HCT116 (cell line): ENCODE measurements around the gene TBC1D4. TPM values are rescaled to one million over a fixed set of nuclear protein-coding genes. Genes with fewer than 3 reads are reported as not detected.

Experiments used
- ATAC-seq: fragments of 200-7000 bp; cut with Tn5 transposase; 2 replicates; pipeline ENCODE4 v1.9.1; 2020; ENCODE audit warnings: mild to moderate bottlenecking, moderate library complexity
- BruUV-seq: library from RNA; stranded (reverse); fragments of 400-500 nt; replicated peaks from 2 replicates; lab custom pipeline; 2021; lab: Mats Ljungman, UMichigan
- CTCF ChIA-PET: fragments of 300-600 bp; sonication (Branson Sonifier 250); formaldehyde crosslinking; loops from one replicate; lab custom pipeline; 2021; ENCODE audit warnings: antibody characterized with exemption; lab: Charles Lee
- POLR2A ChIA-PET: fragments of 300-600, 350-600 bp; sonication (Branson Sonifier 250); formaldehyde crosslinking; loops from one replicate; lab custom pipeline; 2021; ENCODE audit warnings: antibody characterized with exemption; lab: Charles Lee
- RAD21 ChIA-PET, 2 experiments: fragments of 300-600 bp; sonication (Branson Sonifier 250); formaldehyde crosslinking; loops; one replicate each; lab custom pipeline; 2023; ENCODE audit warnings: low total read pairs in 2 of 2; ENCODE audit not compliant: uncharacterized antibody in 2 of 2, unreplicated experiment in 2 of 2, low non-redundant PET in 1 of 2; lab: Charles Lee
- DNase-seq: peaks from one replicate; pipeline ENCODE4 v3.0.0-alpha.2; 2010; ENCODE audit warnings: low read depth, low spot score
- H2AFZ ChIP-seq: fragments of 200-600 bp; shearing (Covaris generic), sonication (generic); 2 replicates; pipeline ENCODE4 v1.6.1; 2017; ENCODE audit warnings: low read depth, mixed run types, mixed read lengths, antibody characterized with exemption, low read length; ENCODE audit not compliant: poor library complexity, severe bottlenecking
- H3K27ac ChIP-seq: 2 replicates; pipeline ENCODE4 v1.5.1; 2012; ENCODE audit warnings: low read depth, low read length
- H3K27me3 ChIP-seq: fragments of 200-600 bp; sonication (generic); 2 replicates; pipeline ENCODE4 v1.6.1; 2016; ENCODE audit warnings: mixed run types, low read length, mixed read lengths; ENCODE audit not compliant: insufficient read depth
- H3K36me3 ChIP-seq, 2 experiments: fragments of 200-500 bp in 1 of 2; fragments of 200-600 bp in 1 of 2; sonication (Bioruptor generic) in 1 of 2; sonication (generic) in 1 of 2; 2 replicates each; pipeline versions ENCODE4 v1.5.1 to v1.6.1; 2014 to 2016; ENCODE audit warnings: low read length in 2 of 2, inconsistent platforms in 1 of 2, mixed read lengths in 1 of 2, mixed run types in 1 of 2; ENCODE audit not compliant: insufficient read depth in 2 of 2, control insufficient read depth in 1 of 2
- H3K4me1 ChIP-seq, 2 experiments: fragments of 200-600 bp in 1 of 2; sonication (generic) in 1 of 2; 2 replicates each; pipeline versions ENCODE4 v1.5.1 to v1.6.1; 2012 to 2017; ENCODE audit warnings: low read length in 2 of 2, inconsistent platforms in 1 of 2, mild to moderate bottlenecking in 1 of 2, mixed read lengths in 1 of 2, mixed run types in 1 of 2, moderate library complexity in 1 of 2; ENCODE audit not compliant: insufficient read depth in 2 of 2, control insufficient read depth in 1 of 2
- H3K4me2 ChIP-seq: fragments of 200-600 bp; sonication (generic); 2 replicates; pipeline ENCODE4 v1.6.1; 2017; ENCODE audit warnings: mixed run types, low read length, mixed read lengths
- H3K4me3 ChIP-seq, 2 experiments: fragments of 200-600 bp in 1 of 2; sonication (generic) in 1 of 2; replicated peaks in 1 of 2; 2 replicates each; pipeline ENCODE4 v1.5.1; 2011 to 2016; ENCODE audit warnings: low read length in 2 of 2, control low read depth in 1 of 2, low read depth in 1 of 2, mild to moderate bottlenecking in 1 of 2, mixed read lengths in 1 of 2, mixed run types in 1 of 2
- H3K79me2 ChIP-seq: fragments of 200-600 bp; sonication (generic); 2 replicates; pipeline ENCODE4 v1.6.1; 2017; ENCODE audit warnings: mild to moderate bottlenecking, mixed run types, low read length, moderate library complexity, mixed read lengths; ENCODE audit not compliant: insufficient read depth
- H3K9ac ChIP-seq: fragments of 200-600 bp; sonication (generic); 2 replicates; pipeline ENCODE4 v1.6.1; 2016; ENCODE audit warnings: low read length, mixed read lengths
- H3K9me2 ChIP-seq: fragments of 200-600 bp; sonication (generic), shearing (Covaris generic); 2 replicates; pipeline ENCODE4 v1.6.1; 2017; ENCODE audit warnings: mixed run types, mild to moderate bottlenecking, moderate library complexity; ENCODE audit not compliant: insufficient read depth
- H3K9me3 ChIP-seq, 2 experiments: fragments of 200-500 bp in 1 of 2; fragments of 200-600 bp in 1 of 2; sonication (Bioruptor generic) in 1 of 2; sonication (generic) in 1 of 2; 2 replicates each; pipeline ENCODE4 v1.6.1; 2014 to 2017; ENCODE audit warnings: low read length in 2 of 2, mixed read lengths in 2 of 2, inconsistent platforms in 1 of 2, low read depth in 1 of 2, mild to moderate bottlenecking in 1 of 2, mixed run types in 1 of 2, moderate library complexity in 1 of 2; ENCODE audit not compliant: control insufficient read depth in 1 of 2, insufficient read depth in 1 of 2
- H4K20me1 ChIP-seq: fragments of 200-600 bp; sonication (generic), shearing (Covaris generic); 2 replicates; pipeline ENCODE4 v1.6.1; 2017; ENCODE audit warnings: mixed run types, mild to moderate bottlenecking, moderate library complexity; ENCODE audit not compliant: insufficient read depth
- CBX3 ChIP-seq: IDR thresholded peaks from 2 replicates; pipeline ENCODE4 v1.6.1; 2012; ENCODE audit warnings: low read depth
- CEBPB ChIP-seq: IDR thresholded peaks from 2 replicates; pipeline ENCODE4 v1.6.1; 2012; ENCODE audit warnings: low read depth
- ELF1 ChIP-seq: IDR thresholded peaks from 2 replicates; pipeline ENCODE4 v1.6.1; 2012; ENCODE audit warnings: low read depth, borderline replicate concordance
- EZH2phosphoT487 ChIP-seq: fragments of 200-600 bp; IDR thresholded peaks from 2 replicates; pipeline ENCODE4 v1.6.1; 2018; ENCODE audit warnings: antibody characterized with exemption, borderline replicate concordance
- FOSL1 ChIP-seq: IDR thresholded peaks from 2 replicates; pipeline ENCODE4 v1.6.1; 2012; ENCODE audit warnings: low read depth
- POLR2A ChIP-seq: IDR thresholded peaks from 2 replicates; pipeline ENCODE4 v1.7.0; 2011; ENCODE audit warnings: borderline replicate concordance; ENCODE audit not compliant: insufficient read depth, insufficient read length; ENCODE audit errors: extremely low read depth
- SIN3A ChIP-seq: IDR thresholded peaks from 2 replicates; pipeline ENCODE4 v1.6.1; 2012; ENCODE audit warnings: low read depth
- SP1 ChIP-seq: IDR thresholded peaks from 2 replicates; pipeline ENCODE4 v1.6.1; 2012; ENCODE audit warnings: low read depth
- SRF ChIP-seq: IDR thresholded peaks from 2 replicates; pipeline ENCODE4 v1.6.1; 2012; ENCODE audit warnings: low read depth
- YY1 ChIP-seq: IDR thresholded peaks from 2 replicates; pipeline ENCODE4 v1.6.1; 2011; ENCODE audit warnings: low read length, low read depth, moderate library complexity, mild to moderate bottlenecking; ENCODE audit not compliant: insufficient replicate concordance; ENCODE audit errors: extremely low read depth
- ZFX ChIP-seq: fragments of 450-650 bp; IDR thresholded peaks from 2 replicates; pipeline ENCODE4 v1.6.1; 2017
- ZNF274 ChIP-seq: fragments of 200-500 bp; sonication (Bioruptor generic); IDR thresholded peaks from 2 replicates; pipeline ENCODE4 v1.6.1; 2014; ENCODE audit warnings: mild to moderate bottlenecking, low read depth, low read length, inconsistent platforms
- intact Hi-C: fragments of 100-400 bp; cut with micrococcal nuclease; formaldehyde crosslinking; loops from 2 replicates; pipeline ENCODE4 v1.10.0; 2022
- total RNA-seq: library from RNA; stranded (reverse); gene quantifications from one replicate; pipeline ENCODE4 v1.2.1, GENCODE V29; 2021; ENCODE audit not compliant: unreplicated experiment
- TF ChIP-seq, protein P1 (sequence below): IDR thresholded peaks from 2 replicates; pipeline ENCODE4 v1.6.1; 2012; ENCODE audit warnings: low read depth
- TF ChIP-seq, protein P2 (sequence below): IDR thresholded peaks from 2 replicates; pipeline ENCODE4 v1.6.1; 2012

Gene TBC1D4
- total RNA-seq, 1 experiment from 2014 or later, result 24.6 TPM

DNA sequence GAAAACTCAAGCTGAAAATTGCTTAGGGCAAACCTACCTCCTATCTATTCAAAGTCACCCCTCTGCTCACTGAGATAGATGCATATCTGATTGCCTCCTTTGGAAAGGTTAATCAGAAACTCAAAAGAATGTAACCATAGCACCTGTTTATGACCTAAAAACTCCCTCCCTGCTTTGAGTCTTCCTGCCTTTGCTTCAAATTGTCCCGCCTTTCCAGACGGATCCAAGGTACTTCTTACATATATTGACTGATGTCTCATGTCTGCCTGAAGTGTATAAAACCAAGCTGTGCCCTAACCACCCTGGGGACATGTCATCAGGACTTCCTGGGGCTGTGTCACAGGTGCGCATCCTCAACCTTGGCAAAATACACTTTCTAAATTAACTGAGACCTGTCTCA, 118.6 kb downstream of the TBC1D4 start:
- CTCF ChIA-PET, result no interaction called here
- DNase-seq, result no peak
- H3K27me3 ChIP-seq, result no peaks in the 10 kb centered on the region
- no peak overlapping the region for H3K4me3 ChIP-seq
- H2AFZ ChIP-seq, result no peak overlapping the region
- peaks cover 31% of the 10 kb centered on the region for H3K79me2 ChIP-seq
- TF ChIP-seq ZNF274, result no peak
- no peak for TF ChIP-seq ZFX
- TF ChIP-seq, protein P1, sequence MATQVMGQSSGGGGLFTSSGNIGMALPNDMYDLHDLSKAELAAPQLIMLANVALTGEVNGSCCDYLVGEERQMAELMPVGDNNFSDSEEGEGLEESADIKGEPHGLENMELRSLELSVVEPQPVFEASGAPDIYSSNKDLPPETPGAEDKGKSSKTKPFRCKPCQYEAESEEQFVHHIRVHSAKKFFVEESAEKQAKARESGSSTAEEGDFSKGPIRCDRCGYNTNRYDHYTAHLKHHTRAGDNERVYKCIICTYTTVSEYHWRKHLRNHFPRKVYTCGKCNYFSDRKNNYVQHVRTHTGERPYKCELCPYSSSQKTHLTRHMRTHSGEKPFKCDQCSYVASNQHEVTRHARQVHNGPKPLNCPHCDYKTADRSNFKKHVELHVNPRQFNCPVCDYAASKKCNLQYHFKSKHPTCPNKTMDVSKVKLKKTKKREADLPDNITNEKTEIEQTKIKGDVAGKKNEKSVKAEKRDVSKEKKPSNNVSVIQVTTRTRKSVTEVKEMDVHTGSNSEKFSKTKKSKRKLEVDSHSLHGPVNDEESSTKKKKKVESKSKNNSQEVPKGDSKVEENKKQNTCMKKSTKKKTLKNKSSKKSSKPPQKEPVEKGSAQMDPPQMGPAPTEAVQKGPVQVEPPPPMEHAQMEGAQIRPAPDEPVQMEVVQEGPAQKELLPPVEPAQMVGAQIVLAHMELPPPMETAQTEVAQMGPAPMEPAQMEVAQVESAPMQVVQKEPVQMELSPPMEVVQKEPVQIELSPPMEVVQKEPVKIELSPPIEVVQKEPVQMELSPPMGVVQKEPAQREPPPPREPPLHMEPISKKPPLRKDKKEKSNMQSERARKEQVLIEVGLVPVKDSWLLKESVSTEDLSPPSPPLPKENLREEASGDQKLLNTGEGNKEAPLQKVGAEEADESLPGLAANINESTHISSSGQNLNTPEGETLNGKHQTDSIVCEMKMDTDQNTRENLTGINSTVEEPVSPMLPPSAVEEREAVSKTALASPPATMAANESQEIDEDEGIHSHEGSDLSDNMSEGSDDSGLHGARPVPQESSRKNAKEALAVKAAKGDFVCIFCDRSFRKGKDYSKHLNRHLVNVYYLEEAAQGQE, result no peak
- TF ChIP-seq, protein P2, sequence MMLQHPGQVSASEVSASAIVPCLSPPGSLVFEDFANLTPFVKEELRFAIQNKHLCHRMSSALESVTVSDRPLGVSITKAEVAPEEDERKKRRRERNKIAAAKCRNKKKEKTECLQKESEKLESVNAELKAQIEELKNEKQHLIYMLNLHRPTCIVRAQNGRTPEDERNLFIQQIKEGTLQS, result no peak
- TF ChIP-seq SIN3A, result no peak
- no peaks in the 10 kb centered on the region for H3K9me3 ChIP-seq
- no peak overlapping the region for H3K4me2 ChIP-seq
- POLR2A ChIA-PET, result no interaction called here
- H3K9ac ChIP-seq, result no peak overlapping the region
- intact Hi-C loops, result no loop called here
- RAD21 ChIA-PET, result no interaction called here
- BruUV-seq, result no TSS peak
- no peaks in the 10 kb centered on the region for H4K20me1 ChIP-seq
- H3K9me2 ChIP-seq, result no peaks in the 10 kb centered on the region
- H3K36me3 ChIP-seq, result no peaks in the 10 kb centered on the region
- H3K27ac ChIP-seq, result no peak overlapping the region
- ATAC-seq, result no peak
- H3K4me1 ChIP-seq, result peaks cover 38 to 76% of the 10 kb centered on the region in 2 experiments

DNA sequence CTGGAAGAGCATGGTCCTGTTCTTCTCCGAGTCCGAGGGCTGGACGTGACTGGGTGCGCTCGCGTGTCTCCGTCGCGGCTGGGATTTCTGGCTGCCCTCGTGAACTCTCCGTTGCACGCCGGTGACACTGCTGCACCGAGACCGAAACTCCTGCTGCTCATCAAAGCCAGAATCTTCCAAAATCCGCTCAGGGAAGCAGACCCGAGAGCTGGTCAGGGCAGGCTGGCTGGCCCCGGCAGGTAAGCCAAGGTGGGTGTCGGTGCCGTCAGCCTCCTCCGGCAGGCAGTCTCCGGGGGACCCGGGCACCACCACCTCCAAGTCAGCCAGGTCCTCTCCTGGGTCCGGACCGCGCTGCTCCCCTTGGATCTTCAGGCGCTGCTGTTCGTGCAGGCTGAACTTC, 119.9 kb downstream of the TBC1D4 start:
- no peaks in the 10 kb centered on the region for H3K9me3 ChIP-seq
- ChIA-PET RAD21 (no interaction called here), POLR2A (no interaction called here), CTCF (no interaction called here)
- ATAC-seq (no peak), DNase-seq (no peak)
- H3K4me3 ChIP-seq, result no peak overlapping the region
- H3K27me3 ChIP-seq, result no peaks in the 10 kb centered on the region
- BruUV-seq, result no TSS peak
- H3K79me2 ChIP-seq, result peaks cover 26% of the 10 kb centered on the region
- H3K36me3 ChIP-seq, result no peaks in the 10 kb centered on the region
- H3K9ac ChIP-seq, result no peak overlapping the region
- no peak overlapping the region for H3K27ac ChIP-seq
- no peaks in the 10 kb centered on the region for H4K20me1 ChIP-seq
- H3K4me1 ChIP-seq, result peaks cover 37 to 70% of the 10 kb centered on the region in 2 experiments
- H2AFZ ChIP-seq, result no peak overlapping the region
- intact Hi-C loops, result no loop called here
- no peaks in the 10 kb centered on the region for H3K9me2 ChIP-seq
- TF ChIP-seq CEBPB, result no peak
- TF ChIP-seq SP1, result no peak
- TF ChIP-seq, protein P1, result no peak
- TF ChIP-seq EZH2phosphoT487, result no peak
- no peak for TF ChIP-seq SRF
- no peak for TF ChIP-seq FOSL1
- no peak for TF ChIP-seq CBX3
- TF ChIP-seq YY1, result no peak
- TF ChIP-seq POLR2A, result no peak
- no peak for TF ChIP-seq ELF1
- no peak overlapping the region for H3K4me2 ChIP-seq
